HepG2 (cell line): ENCODE data around the gene NFATC3. TPM values are rescaled to one million over a fixed set of nuclear protein-coding genes. Genes with fewer than 3 reads are reported as not detected.
"Not testable (repeated sequence)": the region's sequence is repeated elsewhere in the genome, so short reads cannot be mapped to it uniquely, and the experiment has no call there.

Experiments used
- ATAC-seq: fragments of 200-7000 bp; cut with Tn5 transposase; 3 replicates; pipeline ENCODE4 v1.9.1; 2020; ENCODE audit warnings: mild to moderate bottlenecking, moderate library complexity
- BruUV-seq: library from RNA; stranded (reverse); fragments of 400-500 nt; replicated peaks from 2 replicates; lab custom pipeline; 2021; lab: Mats Ljungman, UMichigan
- CTCF ChIA-PET: fragments of 300-600 bp; formaldehyde crosslinking; extraction: SDS; loops from one replicate; lab custom pipeline; 2021; ENCODE audit warnings: low total read pairs, inconsistent platforms, low intra/inter-chr PET ratio; lab: Yijun Ruan, JAX
- POLR2A ChIA-PET: fragments of 350-600 bp; sonication (Branson Sonifier 250); formaldehyde crosslinking; loops from one replicate; lab custom pipeline; 2020; ENCODE audit warnings: antibody characterized with exemption, inconsistent platforms; lab: Yijun Ruan, JAX
- DNase-seq: peaks from one replicate; pipeline ENCODE4 v3.0.0-alpha.2; 2015; ENCODE audit warnings: low spot score
- FAIRE-seq: peaks from 3 replicates; lab custom pipeline; 2011; peaks lifted over from hg19 to GRCh38; lab: Jason Lieb, UNC
- H2AFZ ChIP-seq: one replicate; pipeline ENCODE4 v1.6.1; 2011; ENCODE audit warnings: low read length, inconsistent platforms
- H3K27ac ChIP-seq: fragments of 300-600 bp; 3 replicates; pipeline ENCODE4 v1.8.0; 2011; ENCODE audit warnings: mixed run types, mild to moderate bottlenecking, mixed read lengths, low read length, inconsistent platforms; ENCODE audit not compliant: insufficient read depth; ENCODE audit errors: extremely low read length
- H3K27me3 ChIP-seq, 2 experiments: fragments of 200-600 bp in 1 of 2; 2 replicates in 1 of 2; 3 replicates in 1 of 2; pipeline versions ENCODE4 v1.6.0 to v1.8.0; 2011; ENCODE audit warnings: low read length in 2 of 2, mild to moderate bottlenecking in 2 of 2, moderate library complexity in 2 of 2, inconsistent platforms in 1 of 2; ENCODE audit not compliant: insufficient read depth in 2 of 2, control insufficient read depth in 1 of 2
- H3K36me3 ChIP-seq, 2 experiments: fragments of 200-600 bp in 1 of 2; replicated peaks in 1 of 2; 2 replicates in 1 of 2; 3 replicates in 1 of 2; pipeline versions ENCODE4 v1.5.1 to v1.8.0; 2011; ENCODE audit warnings: low read length in 2 of 2, inconsistent platforms in 1 of 2; ENCODE audit not compliant: insufficient read depth in 2 of 2, control insufficient read depth in 1 of 2
- H3K4me1 ChIP-seq: 2 replicates; pipeline ENCODE4 v1.5.1; 2012; ENCODE audit warnings: low read length, inconsistent platforms; ENCODE audit not compliant: insufficient read depth
- H3K4me2 ChIP-seq: 2 replicates; pipeline ENCODE4 v1.6.0; 2011; ENCODE audit warnings: low read depth, low read length, inconsistent platforms
- H3K4me3 ChIP-seq, 3 experiments: fragments of 200-600 bp in 1 of 3; sonication (generic), shearing (Covaris generic) in 1 of 3; replicated peaks in 1 of 3; 2 replicates each; pipeline ENCODE4 v1.5.1; 2011 to 2016; ENCODE audit warnings: low read length in 3 of 3, inconsistent platforms in 2 of 3, low read depth in 2 of 3, mild to moderate bottlenecking in 2 of 3, control low read depth in 1 of 3, mixed read lengths in 1 of 3; ENCODE audit not compliant: insufficient read depth in 1 of 3
- H3K79me2 ChIP-seq: one replicate; pipeline ENCODE4 v1.6.1; 2011; ENCODE audit warnings: low read length, inconsistent platforms; ENCODE audit not compliant: insufficient read depth
- H3K9ac ChIP-seq: 2 replicates; pipeline ENCODE4 v1.6.0; 2011; ENCODE audit warnings: mild to moderate bottlenecking, low read depth, low read length, inconsistent platforms; ENCODE audit not compliant: insufficient read depth
- H3K9me3 ChIP-seq: 2 replicates; pipeline ENCODE4 v1.5.1; 2012; ENCODE audit warnings: mild to moderate bottlenecking, low read length
- H4K20me1 ChIP-seq: 2 replicates; pipeline ENCODE4 v1.6.0; 2011; ENCODE audit warnings: inconsistent platforms, mild to moderate bottlenecking, low read length, moderate library complexity; ENCODE audit not compliant: insufficient read depth
- ARNTL ChIP-seq: sonication (generic); formaldehyde crosslinking; IDR thresholded peaks from 2 replicates; pipeline ENCODE4 v1.4.0; 2020; ENCODE audit warnings: mild to moderate bottlenecking, missing genetic modification reagents
- RXRB ChIP-seq: IDR thresholded peaks from 2 replicates; pipeline ENCODE4 v1.6.1; 2016; ENCODE audit warnings: borderline replicate concordance, missing genetic modification reagents, missing compliant biosample characterization
- SNRNP70 ChIP-seq: fragments of 200-400 bp; formaldehyde crosslinking; IDR thresholded peaks from 2 replicates; pipeline ENCODE4 v1.6.1; 2017; ENCODE audit warnings: mild to moderate bottlenecking, low read depth, low read length, moderate library complexity
- SRSF4 ChIP-seq: fragments of 200-400 bp; formaldehyde crosslinking; IDR thresholded peaks from one replicate; pipeline ENCODE4 v1.6.1; 2018; ENCODE audit warnings: mild to moderate bottlenecking, low read depth, low read length, moderate library complexity; ENCODE audit not compliant: poor library complexity, severe bottlenecking
- TBX3 ChIP-seq: fragments of 450-650 bp; IDR thresholded peaks from 2 replicates; pipeline ENCODE4 v1.6.1; 2017; ENCODE audit warnings: antibody characterized with exemption, mild to moderate bottlenecking, inconsistent platforms, borderline replicate concordance
- TCF12 ChIP-seq, 2 experiments: fragments of 450-650 bp in 1 of 2; sonication (generic) in 1 of 2; formaldehyde crosslinking in 1 of 2; IDR thresholded peaks; 2 replicates each; pipeline versions ENCODE4 v1.6.1 to v1.8.0; 2017 to 2022; ENCODE audit warnings: antibody characterized with exemption in 1 of 2, mild to moderate bottlenecking in 1 of 2, missing genetic modification reagents in 1 of 2, moderate library complexity in 1 of 2
- ZFP90 ChIP-seq: sonication (generic); formaldehyde crosslinking; IDR thresholded peaks from 2 replicates; pipeline ENCODE4 v1.8.0; 2022; ENCODE audit warnings: missing genetic modification reagents, mild to moderate bottlenecking, inconsistent platforms, borderline replicate concordance
- ZNF225 ChIP-seq: sonication (generic); formaldehyde crosslinking; IDR thresholded peaks from 2 replicates; pipeline ENCODE4 v1.4.0; 2020; ENCODE audit warnings: mild to moderate bottlenecking, missing genetic modification reagents
- WGBS: methylation state at CpG from one replicate; pipeline ENCODE4 v1.1.6; 2017; ENCODE audit warnings: low lambda C conversion rate; 5-methylcytosine and 5-hydroxymethylcytosine counted together
- in situ Hi-C: cut with HindIII; loops from 2 replicates; pipeline ENCODE4 v1.10.0; 2017; ENCODE audit warnings: low pct_unique_long_range_greater_than_20kb; ENCODE audit not compliant: extremely low pct_ligation_motif_present
- intact Hi-C: fragments of 100-400 bp; cut with micrococcal nuclease; formaldehyde crosslinking; loops from one replicate; pipeline ENCODE4 v1.10.0; 2022; ENCODE audit not compliant: unreplicated experiment
- polyA plus RNA-seq, 8 experiments: library from polyadenylated mRNA; depleted of rRNA in 3 of 8; stranded (reverse) in 7 of 8; unstranded in 1 of 8; fragments of >200 nt; fragmentation: Illumina TruSeq in 4 of 8; extraction: Trizol in 4 of 8; gene quantifications; 2 replicates each; pipeline versions ENCODE4 v1.2.1 to v1.2.3, GENCODE V29; 2011 to 2016; ENCODE audit warnings: low read depth in 4 of 8, missing spikeins in 1 of 8, mixed read lengths in 1 of 8; ENCODE audit not compliant: insufficient read depth in 1 of 8
- total RNA-seq, 5 experiments: library from RNA; depleted of rRNA; stranded (reverse); fragments of >200 nt; fragmentation: Illumina TruSeq; extraction: Trizol; gene quantifications; 2 replicates each; pipeline ENCODE4 v1.2.3, GENCODE V29; 2016; ENCODE audit warnings: low read depth in 1 of 5
- TF ChIP-seq, protein P1 (sequence below): sonication (generic); formaldehyde crosslinking; IDR thresholded peaks from 2 replicates; pipeline ENCODE4 v1.8.1; 2023; ENCODE audit warnings: missing genetic modification reagents, mild to moderate bottlenecking, borderline replicate concordance
- TF ChIP-seq, protein P2 (sequence below): sonication (generic); formaldehyde crosslinking; IDR thresholded peaks from 2 replicates; pipeline ENCODE4; 2020; ENCODE audit warnings: missing genetic modification reagents, mild to moderate bottlenecking, borderline replicate concordance
- TF ChIP-seq, protein P3 (sequence below): IDR thresholded peaks from 2 replicates; pipeline ENCODE4 v1.6.1; 2016; ENCODE audit warnings: mild to moderate bottlenecking, missing biosample characterization, missing genetic modification reagents

NFATC3 gene
- total and polyA plus RNA-seq, 2 of the 13 experiments (the other 11 are each of a cell fraction or from before 2014, with no cell fraction given) = 52.6 to 62.7 TPM

DNA sequence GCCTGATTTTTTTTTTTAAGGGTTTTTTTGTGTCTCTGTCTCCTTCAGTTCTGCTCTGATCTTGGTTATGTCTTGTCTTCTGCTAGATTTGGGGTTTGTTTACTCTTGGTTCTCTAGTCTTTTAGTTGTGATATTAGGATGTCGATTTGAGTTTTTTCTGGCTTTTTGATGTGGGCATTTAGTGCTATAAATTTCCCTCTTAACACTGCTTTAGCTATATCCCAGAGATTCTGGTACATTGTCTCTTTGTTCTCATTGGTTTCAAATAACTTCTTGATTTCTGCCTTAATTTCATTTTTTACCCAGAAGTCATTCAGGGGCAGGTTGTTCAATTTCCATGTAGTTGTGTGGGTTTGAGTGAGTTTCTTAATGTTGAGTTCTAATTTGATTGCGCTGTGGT, 25.4 kb downstream of the NFATC3 start:
- H2AFZ ChIP-seq, FAIRE-seq, DNase-seq, H3K4me2 ChIP-seq, ATAC-seq, H3K36me3 ChIP-seq, H3K9ac ChIP-seq, in situ Hi-C loops, H3K27me3 ChIP-seq, H3K4me3 ChIP-seq, intact Hi-C loops, CTCF ChIA-PET, BruUV-seq: not testable (repeated sequence)
- peak; percentile 97 for TF ChIP-seq ZFP90
- 100% methylated on average over 2 of the region's 2 CpGs for WGBS
- Histone ChIP-seq H4K20me1 (peaks cover 24% of the 10 kb centered on the region; the same call in 1 of the 2 replicates), H3K27ac (peak overlapping the region; percentile 86), H3K9me3 (peaks cover 12% of the 10 kb centered on the region), H3K79me2 (peaks cover 94% of the 10 kb centered on the region), H3K4me1 (peaks cover 82% of the 10 kb centered on the region)
- POLR2A ChIA-PET = interaction anchor here (5.4 kb wide), 1 partner anchor 26 kb away, joined by 65 read pairs; the partner anchor contains the start of gene NFATC3

DNA sequence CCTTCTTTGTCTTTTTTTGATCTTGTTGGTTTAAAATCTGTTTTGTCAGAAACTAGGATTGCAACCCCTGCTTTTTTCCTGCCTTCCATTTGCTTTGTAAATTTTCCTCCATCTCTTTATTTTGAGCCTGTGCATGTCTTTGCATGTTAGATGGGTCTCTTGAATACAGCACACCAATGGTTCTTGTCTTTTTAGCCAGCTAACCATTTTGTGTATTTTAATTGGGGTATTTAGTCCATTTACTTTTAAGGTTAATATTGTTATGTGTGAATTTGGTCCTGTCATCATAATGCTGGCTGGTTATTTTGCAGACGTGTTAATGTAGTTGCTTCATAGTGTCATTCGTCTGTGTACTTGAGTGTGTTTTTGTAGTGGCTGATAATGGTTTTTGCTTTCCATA, 26.2 kb downstream of the NFATC3 start:
- BruUV-seq = TSS peak; percentile 75
- ChIA-PET POLR2A (interaction anchor here (5.4 kb wide), 1 partner anchor 27 kb away, joined by 65 read pairs; the partner anchor contains the start of gene NFATC3), CTCF (no interaction called here)
- intact Hi-C loops = no loop called here
- Histone ChIP-seq H3K9me3 (peaks cover 12% of the 10 kb centered on the region), H2AFZ (no peak overlapping the region), H3K36me3 (peaks cover 0 to 1% of the 10 kb centered on the region in 2 experiments; a peak in 1 of 5 replicates), H3K27ac (peak overlapping the region; percentile 86), H3K4me1 (peaks cover 82% of the 10 kb centered on the region), H3K4me3 (peak overlapping the region in 1 of 3 experiments; percentile 60; a peak in 1 of 6 replicates), H3K4me2 (peak overlapping the region; percentile 91; the same call in 1 of the 2 replicates), H3K79me2 (peaks cover 94% of the 10 kb centered on the region), H4K20me1 (peaks cover 24% of the 10 kb centered on the region), H3K27me3 (no peaks in the 10 kb centered on the region), H3K9ac (no peak overlapping the region)
- WGBS = 83% methylated on average over 2 of the region's 2 CpGs
- no peak for FAIRE-seq
- ATAC-seq = no peak
- no peak for DNase-seq
- in situ Hi-C loops = no loop called here
- TF ChIP-seq, protein P1, sequence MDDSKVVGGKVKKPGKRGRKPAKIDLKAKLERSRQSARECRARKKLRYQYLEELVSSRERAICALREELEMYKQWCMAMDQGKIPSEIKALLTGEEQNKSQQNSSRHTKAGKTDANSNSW (CRISPR knock-in tag) = no peak
- TF ChIP-seq SNRNP70 = no peak
- TF ChIP-seq TCF12 (IDR thresholded peaks at IDR 0.05) = no peak
- no peak for TF ChIP-seq TCF12 (CRISPR knock-in tag; IDR thresholded peaks at IDR 0.05)
- TF ChIP-seq, protein P2, sequence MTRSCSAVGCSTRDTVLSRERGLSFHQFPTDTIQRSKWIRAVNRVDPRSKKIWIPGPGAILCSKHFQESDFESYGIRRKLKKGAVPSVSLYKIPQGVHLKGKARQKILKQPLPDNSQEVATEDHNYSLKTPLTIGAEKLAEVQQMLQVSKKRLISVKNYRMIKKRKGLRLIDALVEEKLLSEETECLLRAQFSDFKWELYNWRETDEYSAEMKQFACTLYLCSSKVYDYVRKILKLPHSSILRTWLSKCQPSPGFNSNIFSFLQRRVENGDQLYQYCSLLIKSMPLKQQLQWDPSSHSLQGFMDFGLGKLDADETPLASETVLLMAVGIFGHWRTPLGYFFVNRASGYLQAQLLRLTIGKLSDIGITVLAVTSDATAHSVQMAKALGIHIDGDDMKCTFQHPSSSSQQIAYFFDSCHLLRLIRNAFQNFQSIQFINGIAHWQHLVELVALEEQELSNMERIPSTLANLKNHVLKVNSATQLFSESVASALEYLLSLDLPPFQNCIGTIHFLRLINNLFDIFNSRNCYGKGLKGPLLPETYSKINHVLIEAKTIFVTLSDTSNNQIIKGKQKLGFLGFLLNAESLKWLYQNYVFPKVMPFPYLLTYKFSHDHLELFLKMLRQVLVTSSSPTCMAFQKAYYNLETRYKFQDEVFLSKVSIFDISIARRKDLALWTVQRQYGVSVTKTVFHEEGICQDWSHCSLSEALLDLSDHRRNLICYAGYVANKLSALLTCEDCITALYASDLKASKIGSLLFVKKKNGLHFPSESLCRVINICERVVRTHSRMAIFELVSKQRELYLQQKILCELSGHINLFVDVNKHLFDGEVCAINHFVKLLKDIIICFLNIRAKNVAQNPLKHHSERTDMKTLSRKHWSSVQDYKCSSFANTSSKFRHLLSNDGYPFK (CRISPR knock-in tag) = no peak
- TF ChIP-seq RXRB (CRISPR knock-in tag) = no peak
- TF ChIP-seq ZNF225 = no peak
- no peak for TF ChIP-seq TBX3
- no peak for TF ChIP-seq SRSF4
- TF ChIP-seq, protein P3, sequence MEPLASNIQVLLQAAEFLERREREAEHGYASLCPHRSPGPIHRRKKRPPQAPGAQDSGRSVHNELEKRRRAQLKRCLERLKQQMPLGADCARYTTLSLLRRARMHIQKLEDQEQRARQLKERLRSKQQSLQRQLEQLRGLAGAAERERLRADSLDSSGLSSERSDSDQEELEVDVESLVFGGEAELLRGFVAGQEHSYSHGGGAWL = no peak
- no peak for TF ChIP-seq ARNTL (CRISPR knock-in tag)
